ENCODE measurements around the gene RTTN. TPM values are rescaled to one million over a fixed set of nuclear protein-coding genes. Genes with fewer than 3 reads are reported as not detected.

The RTTN gene
- total and polyA plus RNA-seq, 2 of the 4 experiments (the other 2 are of a cell fraction) = 5.8 to 19.9 TPM

DNA sequence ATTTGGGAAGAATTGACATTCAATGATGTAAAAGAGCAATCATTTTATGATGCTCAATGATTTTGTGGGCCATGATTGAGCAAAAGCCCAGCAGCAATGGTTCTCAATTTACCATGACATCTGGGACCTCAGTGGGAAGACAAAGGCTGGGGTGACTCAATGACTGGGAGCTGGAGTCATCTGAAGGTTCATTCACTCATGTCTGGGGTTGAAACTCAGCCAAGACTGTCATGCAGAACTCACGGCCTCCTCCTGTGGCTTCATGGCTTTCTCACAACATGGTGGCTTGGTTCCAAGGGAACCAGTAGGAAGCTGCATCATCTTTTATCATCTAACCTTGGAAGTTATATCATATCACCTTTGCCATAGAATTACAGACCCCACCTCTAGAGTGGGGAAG lies 212.7 kb downstream of the RTTN start:
- H3K56ac ChIP-seq (ENCODE audit: extremely low read depth, insufficient read depth, low read length) = no peak overlapping the region
- intact Hi-C loops (cut with micrococcal nuclease) = no loop called here
- H3K9me1 ChIP-seq (ENCODE audit: insufficient read depth, low read length) = peaks cover 10% of the 10 kb centered on the region; the same call in 1 of the 2 replicates
- no peak overlapping the region for H4K91ac ChIP-seq (ENCODE audit: insufficient read depth, low read depth, low read length)
- H3K14ac ChIP-seq (replicated peaks; ENCODE audit: low read depth, low read length) = peak overlapping the region; percentile 59
- H3K79me1 ChIP-seq (ENCODE audit: low read depth in 1 of 2, low read length in 2 of 2) = no peaks in the 10 kb centered on the region
- H2BK20ac ChIP-seq (ENCODE audit: low read depth, low read length) = no peak overlapping the region
- no peak overlapping the region for H4K5ac ChIP-seq (ENCODE audit: low read depth, low read length)
- H2BK120ac ChIP-seq (ENCODE audit: low read depth, low read length) = no peak overlapping the region
- H3K4me2 ChIP-seq (ENCODE audit: low read depth, low read length) = no peak overlapping the region
- H2AK5ac ChIP-seq (ENCODE audit: low read depth, low read length) = no peak overlapping the region
- H3K18ac ChIP-seq (ENCODE audit: low read depth, low read length) = no peak overlapping the region
- no peak overlapping the region for H3K9ac ChIP-seq (ENCODE audit: low read depth, low read length)
- no peaks in the 10 kb centered on the region for H3K9me3 ChIP-seq (ENCODE audit: control insufficient read depth, insufficient read depth, low read length)
- BruUV-seq (replicated peaks) = no TSS peak
- WGBS, 2 experiments (ENCODE audit: extremely low coverage in 2 of 2, insufficient read length in 1 of 2) = no CpG with 5 or more reads among the region's 1 CpG
- H3K27me3 ChIP-seq (ENCODE audit: control insufficient read depth, insufficient read depth, low read length) = no peaks in the 10 kb centered on the region
- no peak overlapping the region for H2BK5ac ChIP-seq (ENCODE audit: low read depth, low read length, poor library complexity, severe bottlenecking)
- no peak overlapping the region for H3K23ac ChIP-seq (ENCODE audit: low read depth, low read length)
- POLR2A ChIA-PET (ENCODE audit: unreplicated experiment) = no interaction called here
- H3K27ac ChIP-seq (ENCODE audit: insufficient read depth, low read length) = no peak overlapping the region
- CTCF ChIA-PET = no interaction called here
- no peak overlapping the region for H2BK15ac ChIP-seq (ENCODE audit: low read depth, low read length)
- peak overlapping the region; percentile 43 for H2AFZ ChIP-seq (replicated peaks; ENCODE audit: low read length, poor library complexity)
- ATAC-seq (ENCODE audit: low read depth) (no peak), DNase-seq (peak; percentile 78)
- dilution Hi-C loops (cut with HindIII; ENCODE audit: low sequenced_read_pairs, unreplicated experiment) = no loop called here
- H2AK9ac ChIP-seq (replicated peaks; ENCODE audit: low read depth, low read length, poor library complexity) = no peak overlapping the region
- H4K8ac ChIP-seq (ENCODE audit: low read depth in 2 of 2, low read length in 2 of 2) = no peak overlapping the region
- no peak overlapping the region for H3K4ac ChIP-seq (ENCODE audit: low read depth, low read length)
- no peaks in the 10 kb centered on the region for H4K20me1 ChIP-seq (ENCODE audit: insufficient read depth, low read length)
- in situ Hi-C loops (cut with MboI; ENCODE audit: low sequenced_read_pairs) = no loop called here
- H3K4me3 ChIP-seq (ENCODE audit: insufficient read depth, low read depth, low read length) = no peak overlapping the region
- no peaks in the 10 kb centered on the region for H3K36me3 ChIP-seq (ENCODE audit: control insufficient read depth, insufficient read depth, low read length)
- no peak for TF ChIP-seq SMC3 (IDR thresholded peaks at IDR 0.05; ENCODE audit: low read depth, low read length)
- H3K4me1 ChIP-seq (ENCODE audit: control insufficient read depth, insufficient read depth, low read length) = no peaks in the 10 kb centered on the region
